OCI-LY1 (cell line): ENCODE data around the gene FAM151B.
"Not testable (repeated sequence)": the region's sequence is repeated elsewhere in the genome, so short reads cannot be mapped to it uniquely, and the experiment has no call there.

Experiments used
- H2AFZ ChIP-seq: fragments of 200-600 bp; sonication (generic), shearing (Covaris generic); 2 replicates; pipeline ENCODE4 v1.6.0; 2014; ENCODE audit warnings: antibody characterized with exemption, mild to moderate bottlenecking, low read length
- H3F3A ChIP-seq: fragments of 200-600 bp; sonication (generic), shearing (Covaris generic); 2 replicates; pipeline ENCODE4 v1.6.0; 2014; ENCODE audit warnings: mild to moderate bottlenecking, antibody characterized with exemption, low read length, moderate library complexity; ENCODE audit not compliant: insufficient read depth
- H3K27ac ChIP-seq: fragments of 200-600 bp; sonication (generic); 2 replicates; pipeline ENCODE4 v1.5.1; 2014; ENCODE audit warnings: low read length, mixed run types, mild to moderate bottlenecking, low read depth; ENCODE audit not compliant: poor library complexity, severe bottlenecking
- H3K27me3 ChIP-seq: fragments of 200-600 bp; sonication (generic); 2 replicates; pipeline ENCODE4 v1.6.0; 2014; ENCODE audit warnings: antibody characterized with exemption, mild to moderate bottlenecking, low read length, moderate library complexity; ENCODE audit not compliant: insufficient read depth
- H3K36me3 ChIP-seq: fragments of 200-600 bp; sonication (generic); 2 replicates; pipeline ENCODE4 v1.6.1; 2014; ENCODE audit warnings: mild to moderate bottlenecking, antibody characterized with exemption, low read length, moderate library complexity, mixed read lengths; ENCODE audit not compliant: insufficient read depth
- H3K4me1 ChIP-seq: fragments of 200-600 bp; sonication (generic); 2 replicates; pipeline ENCODE4 v1.5.1; 2014; ENCODE audit warnings: mild to moderate bottlenecking, low read length, moderate library complexity; ENCODE audit not compliant: insufficient read depth, severe bottlenecking
- H3K4me2 ChIP-seq: fragments of 200-600 bp; sonication (generic), shearing (Covaris generic); 2 replicates; pipeline ENCODE4 v1.6.1; 2014; ENCODE audit warnings: low read length
- H3K4me3 ChIP-seq: fragments of 200-600 bp; sonication (generic); 2 replicates; pipeline ENCODE4 v1.5.1; 2014; ENCODE audit warnings: low read length, low read depth, mild to moderate bottlenecking, mixed read lengths; ENCODE audit not compliant: poor library complexity, severe bottlenecking
- H3K79me2 ChIP-seq: fragments of 200-600 bp; shearing (Covaris generic); 2 replicates; pipeline ENCODE4 v1.6.1; 2016; ENCODE audit warnings: mixed run types, low read length, mixed read lengths; ENCODE audit not compliant: insufficient read depth
- H3K9ac ChIP-seq: fragments of 200-600 bp; sonication (generic), shearing (Covaris generic); 2 replicates; pipeline ENCODE4 v1.6.1; 2014; ENCODE audit warnings: mild to moderate bottlenecking, low read length, mixed read lengths
- H3K9me2 ChIP-seq: fragments of 200-600 bp; sonication (generic), shearing (Covaris generic); 2 replicates; pipeline ENCODE4 v1.6.1; 2014; ENCODE audit warnings: low read depth, mild to moderate bottlenecking, low read length, mixed read lengths
- H3K9me3 ChIP-seq: fragments of 200-600 bp; shearing (Covaris generic); 2 replicates; pipeline ENCODE4 v1.6.1; 2014; ENCODE audit warnings: low read length, mixed read lengths
- H4K20me1 ChIP-seq: fragments of 200-600 bp; sonication (generic), shearing (Covaris generic); 2 replicates; pipeline ENCODE4 v1.6.0; 2016; ENCODE audit warnings: mild to moderate bottlenecking, low read length; ENCODE audit not compliant: insufficient read depth
- EZH2 ChIP-seq: fragments of 200-600 bp; sonication (generic), shearing (Covaris generic); IDR thresholded peaks from 2 replicates; pipeline ENCODE4 v1.8.0; 2017; ENCODE audit warnings: borderline replicate concordance, mixed run types, mild to moderate bottlenecking, antibody characterized with exemption, low read length, moderate library complexity, mixed read lengths
- TF ChIP-seq, protein P1 (sequence below): fragments of 200-600 bp; sonication (generic), shearing (Covaris generic); IDR thresholded peaks from 2 replicates; pipeline ENCODE4 v1.5.1; 2017; ENCODE audit warnings: mild to moderate bottlenecking, antibody characterized with exemption, low read length, moderate library complexity, mixed read lengths

FAM151B gene

GRCh38 chr5:80576383-80576782, 88.5 kb downstream of the FAM151B start:
- no peak for TF ChIP-seq EZH2
- H3K4me2 ChIP-seq: no peak overlapping the region

DNA sequence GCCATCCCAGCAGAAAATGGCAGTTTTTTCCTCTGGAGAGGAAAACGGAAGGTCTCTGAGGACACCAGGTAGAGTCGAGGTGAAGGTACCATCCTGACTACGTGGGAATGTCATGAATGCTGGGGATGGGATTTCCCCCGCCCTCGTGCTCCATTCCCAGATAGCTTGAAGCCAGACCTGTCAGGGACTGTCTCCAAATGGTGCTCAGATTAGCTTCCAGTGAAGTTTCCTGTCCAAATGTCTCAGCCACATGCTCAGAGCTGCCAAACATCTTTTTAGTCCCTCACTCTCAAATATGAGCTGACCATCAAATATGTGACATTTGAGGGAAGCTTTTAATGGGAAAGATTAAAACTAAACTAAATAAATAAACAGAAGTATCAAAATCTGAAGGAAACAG, 89.8 kb downstream of the FAM151B start:
- no peak overlapping the region for H3K4me2 ChIP-seq
- H3K36me3 ChIP-seq: no peaks in the 10 kb centered on the region
- H3K9ac ChIP-seq: no peak overlapping the region
- no peaks in the 10 kb centered on the region for H3K9me2 ChIP-seq
- no peak overlapping the region for H3K4me3 ChIP-seq
- no peaks in the 10 kb centered on the region for H3K9me3 ChIP-seq
- H3K79me2 ChIP-seq: no peaks in the 10 kb centered on the region
- TF ChIP-seq EZH2: no peak
- TF ChIP-seq, protein P1, sequence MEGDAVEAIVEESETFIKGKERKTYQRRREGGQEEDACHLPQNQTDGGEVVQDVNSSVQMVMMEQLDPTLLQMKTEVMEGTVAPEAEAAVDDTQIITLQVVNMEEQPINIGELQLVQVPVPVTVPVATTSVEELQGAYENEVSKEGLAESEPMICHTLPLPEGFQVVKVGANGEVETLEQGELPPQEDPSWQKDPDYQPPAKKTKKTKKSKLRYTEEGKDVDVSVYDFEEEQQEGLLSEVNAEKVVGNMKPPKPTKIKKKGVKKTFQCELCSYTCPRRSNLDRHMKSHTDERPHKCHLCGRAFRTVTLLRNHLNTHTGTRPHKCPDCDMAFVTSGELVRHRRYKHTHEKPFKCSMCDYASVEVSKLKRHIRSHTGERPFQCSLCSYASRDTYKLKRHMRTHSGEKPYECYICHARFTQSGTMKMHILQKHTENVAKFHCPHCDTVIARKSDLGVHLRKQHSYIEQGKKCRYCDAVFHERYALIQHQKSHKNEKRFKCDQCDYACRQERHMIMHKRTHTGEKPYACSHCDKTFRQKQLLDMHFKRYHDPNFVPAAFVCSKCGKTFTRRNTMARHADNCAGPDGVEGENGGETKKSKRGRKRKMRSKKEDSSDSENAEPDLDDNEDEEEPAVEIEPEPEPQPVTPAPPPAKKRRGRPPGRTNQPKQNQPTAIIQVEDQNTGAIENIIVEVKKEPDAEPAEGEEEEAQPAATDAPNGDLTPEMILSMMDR: no peak
- H3K27ac ChIP-seq: no peak overlapping the region
- no peaks in the 10 kb centered on the region for H4K20me1 ChIP-seq
- H3K27me3 ChIP-seq: peaks cover 4% of the 10 kb centered on the region; the same call in 1 of the 2 replicates
- no peaks in the 10 kb centered on the region for H3F3A ChIP-seq
- no peaks in the 10 kb centered on the region for H3K4me1 ChIP-seq
- H2AFZ ChIP-seq: no peak overlapping the region

More at GRCh38 chr5:80576383-80576782, 88.5 kb downstream of the FAM151B start:
- no peaks in the 10 kb centered on the region for H3K9me2 ChIP-seq
- no peak overlapping the region for H3K4me3 ChIP-seq
- no peaks in the 10 kb centered on the region for H3F3A ChIP-seq
- no peaks in the 10 kb centered on the region for H3K36me3 ChIP-seq
- H3K79me2 ChIP-seq: no peaks in the 10 kb centered on the region
- no peak overlapping the region for H3K27ac ChIP-seq
- H3K4me1 ChIP-seq: no peaks in the 10 kb centered on the region
- H2AFZ ChIP-seq: no peak overlapping the region
- H3K9me3 ChIP-seq: no peaks in the 10 kb centered on the region
- H3K27me3 ChIP-seq: peaks cover 4% of the 10 kb centered on the region; the same call in 1 of the 2 replicates
- H4K20me1 ChIP-seq: no peaks in the 10 kb centered on the region
- no peak overlapping the region for H3K9ac ChIP-seq

GRCh38 chr5:80579050-80579449, 91.2 kb downstream of the FAM151B start:
- H3K9me2 ChIP-seq: no peaks in the 10 kb centered on the region
- H3K79me2 ChIP-seq: no peaks in the 10 kb centered on the region
- no peak overlapping the region for H3K4me3 ChIP-seq
- no peak for TF ChIP-seq EZH2
- TF ChIP-seq, protein P1: no peak
- no peaks in the 10 kb centered on the region for H3F3A ChIP-seq
- no peaks in the 10 kb centered on the region for H3K4me1 ChIP-seq
- 0 out of 2 replicates have a peak, but pooled peaks cover 3% of the 10 kb centered on the region for H3K27me3 ChIP-seq
- no peaks in the 10 kb centered on the region for H3K9me3 ChIP-seq
- H3K27ac ChIP-seq: no peak overlapping the region
- H3K4me2 ChIP-seq: no peak overlapping the region
- H4K20me1 ChIP-seq: no peaks in the 10 kb centered on the region
- no peaks in the 10 kb centered on the region for H3K36me3 ChIP-seq
- no peak overlapping the region for H2AFZ ChIP-seq
- no peak overlapping the region for H3K9ac ChIP-seq

DNA sequence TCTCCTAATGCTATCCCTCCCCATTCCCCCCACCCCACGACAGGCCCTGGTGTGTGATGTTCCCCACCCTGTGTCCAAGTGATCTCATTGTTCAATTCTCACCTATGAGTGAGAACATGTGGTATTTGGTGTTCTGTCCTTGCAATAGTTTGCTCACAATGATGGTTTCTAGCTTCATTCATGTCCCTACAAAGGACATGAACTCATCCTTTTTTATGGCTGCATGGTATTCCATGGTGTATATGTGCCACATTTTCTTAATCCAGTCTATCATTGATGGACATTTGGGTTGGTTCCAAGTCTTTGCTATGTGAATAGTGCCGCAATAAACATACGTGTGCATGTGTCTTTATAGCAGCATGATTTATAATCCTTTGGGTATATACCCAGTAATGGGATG, 92.4 kb downstream of the FAM151B start:
- H4K20me1 ChIP-seq, H3K27ac ChIP-seq, H3K4me3 ChIP-seq, H3K4me1 ChIP-seq, H3K27me3 ChIP-seq, H3F3A ChIP-seq, H3K4me2 ChIP-seq, H2AFZ ChIP-seq, H3K9ac ChIP-seq, H3K9me3 ChIP-seq, H3K79me2 ChIP-seq, H3K9me2 ChIP-seq, H3K36me3 ChIP-seq: not testable (repeated sequence)
